ENCODE data around the gene SNAPC1. TPM values are rescaled to one million over a fixed set of nuclear protein-coding genes. Genes with fewer than 3 reads are reported as not detected.

Gene SNAPC1
- total and polyA plus RNA-seq, 9 of the 15 experiments (the other 6 are each of a cell fraction or from before 2014, with no cell fraction given), result 3.7 to 9.0 (median 7.9) TPM

DNA sequence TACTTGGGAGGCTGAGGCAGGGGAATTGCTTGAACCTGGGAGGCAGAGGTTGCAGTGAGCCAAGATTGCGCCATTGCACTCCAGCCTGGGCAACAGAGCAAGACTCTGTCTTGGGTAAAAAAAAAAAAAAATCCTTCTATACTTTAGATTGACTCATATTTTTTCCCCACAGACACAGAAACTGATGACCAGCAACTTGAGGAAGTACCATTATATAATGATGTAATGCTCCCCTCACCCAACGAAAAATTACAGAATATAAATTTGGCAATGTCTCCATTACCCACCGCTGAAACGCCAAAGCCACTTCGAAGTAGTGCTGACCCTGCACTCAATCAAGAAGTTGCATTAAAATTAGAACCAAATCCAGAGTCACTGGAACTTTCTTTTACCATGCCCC, 24.3 kb upstream of the SNAPC1 start:
- FAIRE-seq, result no peak
- Histone ChIP-seq H3K9me1 (ENCODE audit: control insufficient read depth, insufficient read depth, low read length) (no peaks in the 10 kb centered on the region), H3K4me3 (no peak overlapping the region), H4K20me1 (replicated peaks; ENCODE audit: control insufficient read depth, insufficient read depth, low read length) (no peaks in the 10 kb centered on the region), H3K4me2 (ENCODE audit: insufficient read depth, low read length) (no peak overlapping the region), H2AFZ (ENCODE audit: low read depth, low read length) (no peak overlapping the region), H3K27me3 (ENCODE audit: control insufficient read depth in 2 of 2, insufficient read depth in 2 of 2, low read length in 2 of 2) (no peaks in the 10 kb centered on the region), H3K9me3 (replicated peaks; ENCODE audit: control insufficient read depth, insufficient read depth, low read depth, low read length) (no peaks in the 10 kb centered on the region), H3K27ac (ENCODE audit: extremely low read depth, low read depth, low read length) (no peak overlapping the region), H3K79me2 (ENCODE audit: control insufficient read depth, insufficient read depth, low read length) (peaks cover 16% of the 10 kb centered on the region; the same call in 2 of the 3 replicates), H3K9ac (ENCODE audit: insufficient read depth in 1 of 2, low read depth in 2 of 2, low read length in 2 of 2) (no peak overlapping the region), H3K4me1 (replicated peaks in 1 of 2; ENCODE audit: control insufficient read depth in 2 of 2, insufficient read depth in 2 of 2, low read length in 2 of 2) (no peaks in the 10 kb centered on the region), H3K36me3 (ENCODE audit: control insufficient read depth, insufficient read depth, low read length) (peaks cover 76% of the 10 kb centered on the region)
- CTCF ChIA-PET (ENCODE audit: low intra/inter-chr PET ratio), result no interaction called here
- 94% methylated on average over 4 of the region's 5 CpGs for WGBS (ENCODE audit: insufficient coverage, low coverage, missing lambda C conversion rate)
- intact Hi-C loops (cut with micrococcal nuclease) (no loop called here), in situ Hi-C loops (cut with MboI) (loop anchor here (10.0 kb wide), 1 partner anchor 273 kb away; no protein-coding TSS in a partner anchor)
- POLR2A ChIA-PET, result no interaction called here
- no peak for TF ChIP-seq RBM17 (IDR thresholded peaks at IDR 0.05; ENCODE audit: borderline replicate concordance, low read depth, low read length)
- no peak for TF ChIP-seq PML (IDR thresholded peaks at IDR 0.05; ENCODE audit: low read length)
- TF ChIP-seq IFI16 (CRISPR knock-in tag; IDR thresholded peaks at IDR 0.05), result no peak
- TF ChIP-seq BRF1 (IDR thresholded peaks at IDR 0.05; ENCODE audit: borderline replicate concordance, extremely low read depth, insufficient read length), result no peak
- TF ChIP-seq, protein P1, sequence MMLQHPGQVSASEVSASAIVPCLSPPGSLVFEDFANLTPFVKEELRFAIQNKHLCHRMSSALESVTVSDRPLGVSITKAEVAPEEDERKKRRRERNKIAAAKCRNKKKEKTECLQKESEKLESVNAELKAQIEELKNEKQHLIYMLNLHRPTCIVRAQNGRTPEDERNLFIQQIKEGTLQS (IDR thresholded peaks at IDR 0.05), result no peak
- TF ChIP-seq, protein P1 (CRISPR knock-in tag; conservative IDR thresholded peaks at IDR 0.05), result no peak
- TF ChIP-seq TFAM (CRISPR knock-in tag; conservative IDR thresholded peaks at IDR 0.05), result no peak
- TF ChIP-seq ZNF253 (CRISPR knock-in tag; conservative IDR thresholded peaks at IDR 0.05), result no peak
- no peak for TF ChIP-seq TAF9B (IDR thresholded peaks at IDR 0.05; ENCODE audit: partially characterized antibody)
- BruUV-seq (replicated peaks), result no TSS peak
- no peak for DNase-seq (ENCODE audit: extremely low read depth in 1 of 4, low spot score in 3 of 4)
- no peak for ATAC-seq

Measured in K562 (cell line).